Left ventricle myocardium superior (tissue), 1 donor: ENCODE data around the gene PTS. TPM values are rescaled to one million over a fixed set of nuclear protein-coding genes. Genes with fewer than 3 reads are reported as not detected.

ENCODE experiments used
- ATAC-seq: fragments of 200-7000 bp; cut with Tn5 transposase; one replicate; pipeline ENCODE4 v1.9.1; 2020; ENCODE audit warnings: mild to moderate bottlenecking, moderate library complexity
- DNase-seq: peaks from one replicate; pipeline ENCODE4 v3.0.0-alpha.2; 2020
- intact Hi-C: fragments of 100-400 bp; cut with micrococcal nuclease; formaldehyde crosslinking; loops from one replicate; pipeline ENCODE4 v1.11.0; 2022
- total RNA-seq: library from RNA; stranded (reverse); fragmentation: NEBNext Ultra II Directional; extraction: Animal tissue kit (Norgen Biotek cat#: 25700); gene quantifications from one replicate; pipeline ENCODE4 v1.2.1, GENCODE V29; 2021
- donor health status: DM: no; HTN: yes; CAD: no; lungs with severe emphysema.

PTS gene
- total RNA-seq, 1 donor from 2014 or later = 25.2 TPM

DNA sequence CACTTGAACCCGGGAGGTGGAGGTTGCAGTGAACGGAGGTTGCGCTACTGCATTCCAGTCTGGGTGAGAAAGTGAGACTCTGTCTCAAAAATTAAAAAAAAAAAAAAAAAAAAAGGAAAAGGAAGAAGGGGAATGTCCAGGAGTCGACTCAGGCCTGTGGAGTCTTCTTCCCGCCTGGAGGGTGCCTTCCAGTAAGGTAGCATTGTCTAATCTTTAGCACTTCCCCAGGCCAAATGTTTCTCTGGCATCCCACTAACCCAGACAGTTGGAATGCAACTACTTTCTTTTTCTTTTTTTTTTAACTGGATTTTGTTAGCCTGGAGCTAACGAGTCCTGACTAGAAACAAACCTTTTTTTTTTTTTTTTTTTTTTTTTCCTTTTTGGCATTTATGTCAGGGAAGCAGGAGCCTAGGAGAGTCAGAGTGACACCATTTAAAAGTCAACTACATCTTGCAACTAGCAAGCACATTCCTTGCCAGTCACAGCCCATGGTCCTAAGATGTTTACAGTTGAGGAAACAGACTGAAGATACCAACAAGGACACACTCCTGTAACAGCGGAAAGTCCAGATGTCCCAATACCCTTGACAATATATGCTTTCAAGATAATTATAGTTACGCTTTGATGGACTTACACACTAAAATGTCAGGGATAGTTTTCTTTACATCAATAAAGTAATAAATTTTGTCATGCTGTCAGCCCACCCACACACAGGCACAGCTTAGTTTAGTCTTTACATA, 23.8 kb downstream of the PTS start:
- intact Hi-C loops = no loop called here
- ATAC-seq (no peak), DNase-seq (no peak)

- no peak for ATAC-seq
- intact Hi-C loops = no loop called here
Observed at GRCh38 chr11:112253605-112254242, 27.5 kb downstream of the PTS start.

GRCh38 chr11:112255067-112255720, 29.0 kb downstream of the PTS start:
- intact Hi-C loops = no loop called here
- DNase-seq (no peak), ATAC-seq (peak; percentile 41)

More at GRCh38 chr11:112253605-112254242, 27.5 kb downstream of the PTS start:
- no peak for DNase-seq

- ATAC-seq (no peak), DNase-seq (no peak)
- intact Hi-C loops = no loop called here
Observed at GRCh38 chr11:112260490-112260889, 34.3 kb downstream of the PTS start, which contains the start of gene PLET1. Gene PLET1 (minus strand): TSS chr11:112260860. CDS start chr11:112260589, 271 bp downstream.

DNA sequence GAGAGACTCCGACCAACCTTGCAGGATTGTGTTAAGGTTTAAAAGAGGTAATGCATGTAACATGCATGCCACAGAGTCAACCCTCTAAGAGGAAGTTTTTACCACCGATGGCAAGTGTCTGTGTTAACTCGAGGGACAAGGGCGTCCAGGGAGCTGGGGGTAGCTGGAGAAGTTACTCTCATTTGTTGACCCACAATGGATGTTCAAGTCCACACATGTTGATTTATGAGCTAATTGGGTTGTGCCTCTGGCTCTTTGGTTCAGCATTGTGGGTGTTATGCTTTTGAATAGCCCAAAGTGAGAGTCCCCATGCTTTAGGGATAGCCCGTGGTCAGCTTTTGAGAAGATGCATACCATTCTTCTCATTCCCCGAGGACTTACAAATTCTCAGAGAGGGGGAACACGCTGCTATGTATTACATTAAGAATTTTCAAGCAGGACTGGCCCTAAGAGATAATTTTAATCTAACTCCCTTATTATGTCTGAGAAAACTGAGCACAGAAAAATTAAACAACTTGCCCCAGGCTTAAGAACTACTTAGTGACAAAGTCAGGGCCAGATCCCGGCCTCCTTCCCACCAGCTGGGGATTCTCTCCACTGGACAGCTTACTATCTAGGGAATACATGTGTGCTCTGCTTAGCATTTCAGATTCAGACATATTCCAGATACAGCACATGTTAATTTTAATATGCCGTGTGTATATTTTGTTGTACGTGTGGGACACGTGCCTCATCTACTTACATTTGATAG, 39.6 kb downstream of the PTS start:
- intact Hi-C loops = no loop called here
- DNase-seq = peak; percentile 39
- peak; percentile 91 for ATAC-seq

DNA sequence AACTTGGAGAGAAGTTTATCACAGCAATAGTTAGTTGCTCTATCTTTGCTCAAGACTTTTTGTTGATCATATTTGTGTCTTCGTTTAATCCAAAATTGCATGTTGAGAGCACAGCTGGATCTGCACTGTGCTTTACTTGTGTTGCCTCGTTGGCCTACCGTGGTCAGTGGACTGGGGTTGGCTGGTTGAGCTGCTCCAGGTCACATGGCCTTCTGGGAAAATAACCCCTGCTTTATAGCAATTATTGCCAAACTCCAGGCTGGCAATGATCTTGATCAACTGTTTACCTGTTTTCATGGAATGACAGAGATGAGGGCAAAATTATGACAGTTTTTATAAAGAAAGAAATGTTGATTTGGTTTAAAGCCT, 40.2 kb downstream of the PTS start:
- intact Hi-C loops = no loop called here
- ATAC-seq = peak; percentile 69
- DNase-seq = no peak

DNA sequence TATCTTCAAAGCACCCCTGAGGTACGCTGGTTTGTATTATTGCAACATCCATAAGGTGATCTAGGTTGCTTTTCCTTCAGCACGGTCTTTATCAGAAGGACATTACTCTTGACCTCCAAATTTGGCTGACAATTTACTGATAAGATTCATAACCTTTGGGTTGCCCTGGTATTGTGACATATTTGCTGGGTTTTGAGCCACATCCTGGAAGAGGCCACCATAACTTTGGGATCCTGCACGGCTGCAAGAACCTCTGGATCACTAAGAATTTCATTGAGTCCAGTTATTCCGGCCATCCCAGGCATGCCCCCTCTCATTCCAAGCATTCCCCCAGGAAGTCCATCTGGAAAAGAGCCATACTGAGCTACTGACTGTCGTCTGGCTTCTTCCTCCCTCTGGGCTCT, 41.0 kb downstream of the PTS start:
- intact Hi-C loops = no loop called here
- DNase-seq = no peak
- ATAC-seq = no peak

- intact Hi-C loops = no loop called here
Observed at GRCh38 chr11:112268406-112268805, 42.2 kb downstream of the PTS start.

GRCh38 chr11:112269139-112269538, 42.9 kb downstream of the PTS start:
- DNase-seq (no peak), ATAC-seq (no peak)
- intact Hi-C loops = no loop called here

More at GRCh38 chr11:112268406-112268805, 42.2 kb downstream of the PTS start:
- no peak for DNase-seq
- ATAC-seq = no peak

GRCh38 chr11:112270551-112271180, 44.4 kb downstream of the PTS start:
- intact Hi-C loops = loop anchor here (10.0 kb wide), 1 partner anchor 156 kb away; no protein-coding TSS in a partner anchor
- DNase-seq (no peak), ATAC-seq (no peak)

GRCh38 chr11:112271242-112271641, 45.0 kb downstream of the PTS start:
- DNase-seq = no peak

DNA sequence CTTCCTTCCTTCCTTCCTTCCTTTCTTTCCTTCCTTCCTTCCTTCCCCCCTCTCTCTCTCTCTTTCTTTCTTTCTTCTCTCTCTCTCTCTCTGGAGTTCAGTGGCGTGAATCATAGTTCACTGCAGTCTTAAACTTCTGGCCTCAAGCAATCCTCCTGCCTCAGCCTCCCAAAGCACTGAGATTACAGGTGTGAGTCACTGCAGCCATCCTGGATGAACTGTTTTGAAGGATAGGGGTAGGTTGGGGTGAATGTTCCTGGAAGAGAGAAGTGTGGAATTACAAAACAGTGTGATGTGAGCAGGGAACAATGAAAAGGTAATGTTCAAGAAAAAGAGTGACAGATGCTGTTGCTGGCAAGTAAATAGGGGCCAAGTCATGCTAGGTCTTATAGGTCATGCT, 46.8 kb downstream of the PTS start:
- no peak for ATAC-seq
- no peak for DNase-seq
- intact Hi-C loops = loop anchor here (10.0 kb wide), 1 partner anchor 158 kb away; no protein-coding TSS in a partner anchor

More at GRCh38 chr11:112271242-112271641, 45.0 kb downstream of the PTS start:
- intact Hi-C loops = loop anchor here (10.0 kb wide), 1 partner anchor 156 kb away; no protein-coding TSS in a partner anchor
- no peak for ATAC-seq

DNA sequence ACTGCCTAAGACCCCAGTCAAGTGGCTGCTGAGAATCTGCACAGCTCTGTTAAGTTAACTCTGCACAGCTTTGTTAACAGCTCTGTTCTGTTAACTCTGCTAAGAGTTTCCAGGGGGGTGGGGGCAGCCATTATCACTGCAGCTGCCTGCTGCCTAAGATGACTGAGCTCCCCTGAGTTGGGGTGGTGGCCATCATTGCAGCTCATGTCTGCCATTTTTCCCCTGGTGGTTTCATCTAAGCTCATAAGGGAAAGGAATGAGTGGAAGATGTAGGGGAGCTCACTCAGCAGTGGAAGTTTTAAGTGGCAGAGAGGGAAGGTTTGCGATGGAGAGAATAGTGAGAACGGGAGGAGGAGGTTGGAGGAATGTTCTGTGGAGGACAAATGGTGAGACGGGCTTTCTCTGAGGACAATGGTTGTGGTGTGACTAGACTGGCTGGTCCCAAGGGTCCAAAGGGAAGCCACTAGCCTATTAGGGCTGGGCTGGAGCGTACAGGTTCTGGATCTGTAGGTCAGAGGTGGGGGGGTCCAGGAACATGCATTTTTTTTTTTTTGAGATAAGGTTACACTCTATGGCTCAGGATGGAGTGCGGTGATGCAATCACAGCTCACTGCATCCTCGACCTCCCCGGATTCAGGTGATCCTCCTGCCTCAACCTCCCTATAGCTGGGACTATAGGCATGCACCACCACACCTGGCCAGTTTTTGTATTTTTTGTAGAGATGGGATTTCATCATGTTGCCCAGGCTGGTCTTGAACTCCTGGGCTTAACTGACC, 48.0 kb downstream of the PTS start:
- ATAC-seq (no peak), DNase-seq (no peak)
- intact Hi-C loops = loop anchor here (10.0 kb wide), 1 partner anchor 159 kb away; no protein-coding TSS in a partner anchor

DNA sequence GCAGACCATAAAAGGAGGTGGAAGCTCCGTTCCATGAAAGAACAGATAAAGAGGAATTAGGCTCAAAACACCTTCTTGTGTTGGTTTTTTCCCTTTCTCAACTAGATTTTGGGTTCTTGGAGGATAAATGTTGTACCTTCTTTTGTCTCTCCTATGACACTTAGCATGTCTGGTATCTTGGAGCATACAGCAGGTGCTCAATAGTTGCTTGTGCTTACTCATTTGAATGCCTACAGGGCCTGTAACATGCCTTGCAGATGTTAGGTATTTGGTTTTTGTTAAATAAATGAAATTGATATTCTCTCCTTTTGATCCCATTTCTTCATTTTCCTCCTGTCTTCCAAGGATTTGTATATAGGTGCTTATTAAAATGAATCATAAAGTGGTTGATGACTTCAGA, 50.8 kb downstream of the PTS start:
- intact Hi-C loops = loop anchor here (5.0 to 10.0 kb wide), 2 partner anchors 55 to 162 kb away; no protein-coding TSS in a partner anchor
- ATAC-seq = no peak
- DNase-seq = no peak

GRCh38 chr11:112277941-112278340, 51.7 kb downstream of the PTS start:
- no peak for ATAC-seq
- intact Hi-C loops = loop anchor here (5.0 to 10.0 kb wide), 2 partner anchors 56 to 163 kb away; no protein-coding TSS in a partner anchor
- DNase-seq = no peak

- ATAC-seq (no peak), DNase-seq (no peak)
- intact Hi-C loops = loop anchor here (5.0 to 10.0 kb wide), 2 partner anchors 57 to 164 kb away; no protein-coding TSS in a partner anchor
Observed at GRCh38 chr11:112278803-112279202, 52.6 kb downstream of the PTS start.

DNA sequence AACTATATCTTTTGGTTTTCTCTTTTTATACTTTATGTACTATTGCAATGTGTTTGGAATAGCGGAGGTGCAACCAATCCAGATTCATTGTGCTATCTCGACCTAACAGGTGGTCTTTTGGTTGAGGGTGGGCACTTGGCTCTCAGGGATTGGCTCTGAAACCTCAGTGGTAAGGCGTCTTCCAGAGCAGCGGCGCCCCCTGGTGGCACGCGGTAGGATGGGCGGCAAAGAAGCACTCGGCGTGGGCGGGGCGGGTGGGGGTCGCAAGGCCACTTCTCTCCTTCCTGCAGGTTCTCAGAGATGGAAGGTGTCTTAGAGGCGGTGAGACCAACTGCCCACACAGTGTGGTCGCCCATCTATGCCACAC, 53.7 kb downstream of the PTS start:
- ATAC-seq = peak; percentile 85
- intact Hi-C loops = loop anchor here (5.0 to 10.0 kb wide), 3 partner anchors 58 to 275 kb away; no protein-coding TSS in a partner anchor
- peak; percentile 86 for DNase-seq
